HG03432 (cell line): ENCODE measurements around the gene INAFM2.

Source experiments
- ATAC-seq: cut with Tn5 transposase; IDR thresholded peaks from one replicate; pipeline ENCODE4 v1.9.1; 2021; ENCODE audit warnings: mild to moderate bottlenecking, moderate library complexity; ENCODE audit not compliant: unreplicated experiment

Gene INAFM2

GRCh38 chr15:40287505-40287904 lies 36.0 kb upstream of the INAFM2 start:
- no peak for ATAC-seq

DNA sequence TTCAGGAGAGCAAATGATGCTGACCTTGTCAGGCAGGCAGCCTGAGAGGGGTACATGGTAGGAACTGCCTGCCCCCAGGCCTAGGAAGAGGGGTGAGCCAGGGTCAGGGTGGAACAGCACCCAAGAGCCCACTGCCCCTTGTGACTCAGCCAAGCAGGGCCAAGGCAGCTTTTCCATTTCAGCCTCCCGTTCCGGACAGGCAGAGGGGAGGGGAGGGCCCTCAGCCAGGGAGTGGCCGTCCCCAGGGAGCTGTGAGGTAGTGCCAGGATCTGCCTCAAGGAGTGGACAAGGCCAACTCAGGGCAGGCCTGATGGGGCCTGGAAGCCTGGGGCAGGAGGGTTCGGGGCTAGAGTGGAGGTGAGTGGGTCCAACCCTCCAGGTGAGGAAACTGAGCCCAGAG lies 35.5 kb upstream of the INAFM2 start:
- ATAC-seq: no peak

- no peak for ATAC-seq
Measured at GRCh38 chr15:40289140-40289775, 34.2 kb upstream of the INAFM2 start.

GRCh38 chr15:40290545-40290917 lies 33.0 kb upstream of the INAFM2 start:
- no peak for ATAC-seq

DNA sequence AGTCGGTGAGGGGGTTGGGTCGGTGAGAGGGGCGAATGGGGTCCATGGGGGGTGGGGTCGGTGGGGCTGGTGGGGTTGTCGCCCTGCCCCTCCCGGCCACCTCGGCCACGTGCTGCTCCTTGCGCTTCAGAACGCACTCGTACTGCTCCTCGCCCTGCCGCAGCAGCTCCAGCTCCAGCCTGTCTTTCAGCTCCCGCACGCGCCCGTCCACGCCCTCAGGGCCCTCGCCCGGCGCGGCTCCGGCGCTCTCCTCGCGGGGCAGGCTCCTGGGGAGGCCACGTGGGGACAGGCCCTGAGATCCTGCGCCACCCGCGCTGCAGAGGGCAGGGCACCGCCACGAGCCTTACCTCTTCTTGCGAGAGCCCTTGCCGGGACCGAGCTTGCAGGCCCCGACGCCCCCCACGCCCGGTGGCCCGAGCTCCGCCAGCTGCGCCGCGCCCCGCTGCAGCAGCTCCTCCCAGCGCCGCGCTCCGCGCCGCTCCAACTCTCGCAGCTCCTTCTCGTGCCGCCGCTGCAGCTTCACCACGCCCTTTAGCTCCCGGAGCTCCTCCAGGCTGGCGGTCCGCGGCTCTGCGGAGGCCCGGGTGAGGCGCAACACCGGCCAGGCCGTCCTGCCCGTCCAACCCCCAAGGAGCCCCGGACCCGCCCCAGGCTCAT lies 32.4 kb upstream of the INAFM2 start:
- ATAC-seq: no peak

- no peak for ATAC-seq
Measured at GRCh38 chr15:40292246-40292645, 31.2 kb upstream of the INAFM2 start.

DNA sequence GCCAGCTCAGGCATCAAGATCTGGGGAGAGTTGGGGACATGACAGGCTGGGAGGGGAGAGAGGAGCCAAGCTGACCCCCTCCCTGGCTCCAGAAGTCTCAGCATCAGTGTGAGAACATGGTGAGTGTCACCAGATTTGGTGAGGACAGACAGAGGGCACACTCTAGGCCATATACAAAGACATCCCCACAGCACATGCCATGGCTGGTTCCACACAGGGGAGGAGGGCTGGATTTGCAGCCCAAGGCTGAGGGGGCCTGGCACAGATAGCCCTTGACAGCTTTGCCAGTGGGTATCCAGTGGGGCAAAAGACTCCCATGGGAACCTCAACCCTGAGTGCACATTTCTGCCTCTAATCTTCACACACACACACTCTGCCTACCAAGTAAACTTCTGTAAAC lies 30.5 kb upstream of the INAFM2 start:
- ATAC-seq: no peak

GRCh38 chr15:40293905-40294895 lies 29.3 kb upstream of the INAFM2 start:
- ATAC-seq: no peak

- no peak for ATAC-seq
Measured at GRCh38 chr15:40295297-40295696, 28.2 kb upstream of the INAFM2 start.

- ATAC-seq: no peak
Measured at GRCh38 chr15:40295877-40296560, 27.5 kb upstream of the INAFM2 start.

- no peak for ATAC-seq
Measured at GRCh38 chr15:40296561-40297230, 26.8 kb upstream of the INAFM2 start.

- no peak for ATAC-seq
Measured at GRCh38 chr15:40297356-40297755, 26.1 kb upstream of the INAFM2 start.

DNA sequence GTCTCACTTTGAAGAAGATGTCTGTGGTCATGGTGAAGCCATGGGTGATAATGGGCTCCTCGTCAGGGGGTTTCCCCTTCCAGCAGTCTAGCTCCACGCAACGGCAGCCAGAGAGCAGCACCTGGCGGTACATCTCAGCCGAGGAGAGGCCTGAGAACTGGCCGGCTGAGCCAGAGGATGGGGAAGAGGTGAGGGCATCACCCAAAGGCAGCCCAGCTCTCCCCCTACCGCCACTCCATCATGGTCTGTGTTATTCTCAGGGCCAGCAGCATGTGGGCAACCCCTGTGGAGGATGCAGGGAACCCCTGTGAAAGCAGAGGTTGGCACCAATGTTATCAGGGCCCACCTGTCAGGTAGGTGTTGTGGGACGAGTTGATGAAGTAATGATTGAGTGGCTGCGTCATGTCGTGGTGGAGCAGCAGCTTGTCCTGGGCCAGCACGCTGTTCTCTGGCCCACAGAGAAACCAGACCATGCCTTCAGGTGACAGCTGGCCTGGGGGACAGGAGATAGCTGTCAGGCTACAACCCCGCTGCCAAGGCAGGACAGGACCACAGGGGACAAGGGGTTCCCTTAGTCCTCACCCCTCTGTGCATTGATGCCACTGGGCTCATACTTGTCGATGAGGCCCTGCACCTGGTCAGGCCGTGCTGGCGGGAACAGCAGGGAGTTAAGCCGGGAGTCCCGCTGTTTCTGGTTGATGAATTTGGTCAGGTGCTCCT lies 25.1 kb upstream of the INAFM2 start:
- no peak for ATAC-seq

- no peak for ATAC-seq
Measured at GRCh38 chr15:40300367-40300766, 23.1 kb upstream of the INAFM2 start.

- ATAC-seq: no peak
Measured at GRCh38 chr15:40300771-40301170, 22.7 kb upstream of the INAFM2 start.

DNA sequence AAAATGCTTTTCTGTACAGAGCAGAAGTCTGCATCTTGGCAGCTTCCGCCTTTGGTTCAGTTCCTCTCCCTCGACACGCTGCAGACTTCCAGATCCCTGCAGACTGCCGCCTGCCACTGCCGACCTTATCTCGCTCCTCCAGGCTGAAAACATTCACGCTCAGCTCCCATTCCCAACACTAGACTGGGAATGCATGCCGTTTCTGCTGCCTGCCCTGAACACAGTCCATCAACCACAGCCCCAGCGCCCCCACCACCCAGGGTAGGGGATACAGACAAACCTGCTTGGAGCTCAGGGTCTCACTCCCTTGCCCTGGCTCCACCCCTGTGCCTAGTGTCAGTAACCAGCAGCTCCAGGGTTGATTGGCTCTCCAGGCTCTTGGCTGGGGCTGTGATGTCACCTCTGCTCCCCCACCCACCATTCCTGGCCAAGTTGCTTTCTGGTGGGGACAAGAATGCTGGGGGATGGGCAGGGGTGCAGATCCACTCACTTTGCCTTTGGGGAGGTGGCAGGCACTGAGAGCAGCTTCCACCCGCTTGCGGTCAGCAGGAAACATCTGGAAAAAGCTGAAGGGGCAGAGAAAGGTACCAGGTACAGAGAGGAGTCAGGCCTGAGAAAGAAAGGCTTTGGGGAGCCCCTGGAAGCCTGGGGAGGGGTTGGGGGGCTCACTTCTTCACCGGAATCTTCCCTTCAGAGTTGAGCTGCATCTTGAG lies 21.9 kb upstream of the INAFM2 start:
- no peak for ATAC-seq

DNA sequence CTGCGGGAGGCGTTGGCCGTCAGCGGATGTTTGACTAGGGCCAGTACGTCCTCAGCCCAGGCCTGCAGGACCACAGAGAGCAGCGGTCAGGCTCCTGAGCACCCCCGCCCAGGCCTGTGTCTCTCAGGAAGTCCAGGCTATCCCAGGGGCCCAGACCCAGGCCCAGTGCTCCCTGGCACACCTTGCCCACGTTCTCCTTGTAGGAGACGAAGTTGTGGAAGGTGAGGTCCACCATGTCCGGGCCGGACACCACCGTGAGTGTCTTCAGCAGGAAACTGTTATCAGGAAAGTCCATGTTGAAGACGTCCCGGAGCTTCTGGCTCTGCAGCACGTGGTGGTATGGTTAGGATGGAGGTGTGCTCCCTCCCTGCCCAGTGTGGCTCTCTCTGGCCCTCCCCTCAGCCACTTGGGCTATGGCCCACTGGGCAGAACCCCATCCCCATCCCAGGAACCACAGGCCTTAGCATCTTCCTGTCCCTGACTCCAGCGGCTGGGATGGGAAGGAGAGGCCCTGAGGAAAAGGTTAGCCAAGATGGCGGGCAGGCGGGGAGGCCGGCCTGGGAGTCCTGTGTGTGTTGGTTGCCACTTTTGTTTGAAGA lies 21.1 kb upstream of the INAFM2 start:
- ATAC-seq: no peak

GRCh38 chr15:40302981-40303380 lies 20.5 kb upstream of the INAFM2 start:
- no peak for ATAC-seq

- ATAC-seq: no peak
Measured at GRCh38 chr15:40303576-40303975, 19.9 kb upstream of the INAFM2 start.
